HG03354 (cell line): ENCODE measurements around the gene TYW1B.
"Not testable (repeated sequence)": the region's sequence is repeated elsewhere in the genome, so short reads cannot be mapped to it uniquely, and the experiment has no call there.

Experiments used
- ATAC-seq: cut with Tn5 transposase; IDR thresholded peaks from one replicate; pipeline ENCODE4 v1.9.1; 2021; ENCODE audit warnings: mild to moderate bottlenecking; ENCODE audit not compliant: unreplicated experiment, poor library complexity, severe bottlenecking

TYW1B gene

DNA sequence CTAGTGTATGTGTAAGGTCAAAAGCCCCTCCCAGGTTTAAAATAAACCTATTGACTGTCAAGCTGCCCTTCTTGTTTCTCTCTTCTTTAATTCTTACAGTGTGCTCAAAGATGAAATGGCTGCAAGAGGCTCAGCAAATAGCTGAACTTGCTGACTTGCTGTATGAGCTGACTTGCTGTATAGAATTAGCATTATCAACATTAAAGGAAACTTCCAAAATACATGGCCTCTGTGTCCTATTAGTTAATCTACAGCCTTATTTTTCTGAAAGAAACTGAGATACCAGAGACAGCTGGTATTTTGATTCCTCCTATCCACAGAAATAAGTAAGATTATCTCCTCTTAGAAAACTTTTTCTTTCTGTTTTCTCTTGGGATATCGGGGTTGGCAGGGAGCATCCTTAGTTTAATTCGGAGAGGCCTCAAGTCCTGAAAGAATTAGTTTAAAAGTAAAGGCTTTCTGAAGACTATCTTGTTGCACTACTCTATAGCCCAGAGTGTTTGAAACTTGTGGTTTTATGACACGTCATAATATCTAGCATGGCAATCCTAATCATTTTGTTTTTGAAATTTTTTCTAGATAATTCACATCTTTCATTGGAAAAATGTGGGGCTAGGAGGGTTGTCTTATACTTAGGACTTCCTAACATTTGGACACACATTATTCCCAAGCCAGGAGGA is 119.5 kb downstream of the TYW1B start:
- ATAC-seq: not testable (repeated sequence)

DNA sequence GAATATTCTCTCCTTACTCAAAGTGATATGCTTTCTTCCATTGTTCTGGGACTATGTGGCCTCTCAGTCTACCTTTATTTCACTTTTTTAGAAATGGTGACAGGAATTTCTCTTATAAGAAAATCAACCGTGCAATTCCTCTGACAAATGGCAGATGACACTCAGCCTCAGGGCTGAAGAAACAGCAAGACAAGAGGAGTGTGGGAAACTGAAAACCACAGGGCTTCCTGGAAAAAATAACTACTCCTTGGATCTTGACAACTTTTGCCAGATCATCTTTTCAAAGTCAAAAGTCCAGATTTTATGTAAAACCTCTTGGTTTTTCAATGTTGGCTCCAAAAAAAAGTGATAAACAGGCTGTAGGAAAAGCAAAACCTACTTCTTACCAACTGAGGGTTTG is 121.5 kb downstream of the TYW1B start:
- ATAC-seq: no peak

GRCh38 chr7:72705693-72706092 is 122.3 kb downstream of the TYW1B start:
- not testable (repeated sequence) for ATAC-seq

GRCh38 chr7:72704894-72705293 is 123.1 kb downstream of the TYW1B start:
- no peak for ATAC-seq

GRCh38 chr7:72700548-72700947 is 127.5 kb downstream of the TYW1B start:
- ATAC-seq: not testable (repeated sequence)

GRCh38 chr7:72697066-72697465 is 130.9 kb downstream of the TYW1B start:
- ATAC-seq: not testable (repeated sequence)

- ATAC-seq: not testable (repeated sequence)
These were observed 131.4 kb downstream of the TYW1B start for GRCh38 chr7:72696643-72697042.

DNA sequence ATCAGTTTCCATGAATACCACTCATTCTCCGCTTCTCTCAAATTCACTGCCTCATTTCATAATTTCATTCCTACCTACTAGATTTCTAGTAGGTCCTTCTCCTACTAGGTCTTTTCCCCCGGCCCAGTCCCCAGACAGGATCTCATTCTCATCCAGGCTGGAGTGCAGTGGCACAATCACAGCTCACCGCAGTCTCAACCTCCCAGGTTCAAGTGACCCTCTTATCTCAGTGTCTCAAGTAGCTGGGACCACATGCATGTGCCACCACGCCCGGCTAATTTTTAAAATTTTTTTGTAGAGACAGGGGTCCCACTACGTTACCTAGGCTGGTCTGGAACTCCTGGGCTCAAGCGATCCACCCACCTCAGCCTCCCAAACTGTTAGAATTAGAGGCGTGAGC is 132.5 kb downstream of the TYW1B start:
- ATAC-seq: not testable (repeated sequence)

DNA sequence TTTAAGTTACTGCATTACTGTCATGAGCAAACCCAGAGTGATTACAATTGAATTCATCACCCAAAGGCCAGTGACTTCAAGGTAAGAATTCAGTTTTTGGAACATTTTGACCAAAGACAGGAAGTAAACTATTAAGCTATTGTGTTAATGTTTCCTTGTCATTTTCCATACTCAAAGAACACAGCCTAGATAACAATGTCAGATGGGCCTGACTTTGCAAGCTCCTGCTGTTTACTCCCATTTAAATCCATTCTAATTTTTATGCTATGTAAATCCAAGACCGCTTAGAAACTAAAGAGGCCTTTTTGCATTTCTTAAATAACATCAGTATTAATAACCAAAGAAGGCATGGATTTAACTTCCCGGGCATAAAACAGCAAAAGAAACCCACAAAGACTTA is 136.6 kb downstream of the TYW1B start:
- ATAC-seq: not testable (repeated sequence)

- ATAC-seq: not testable (repeated sequence)
These were observed 137.8 kb downstream of the TYW1B start for GRCh38 chr7:72690177-72690576.

- not testable (repeated sequence) for ATAC-seq
These were observed 138.7 kb downstream of the TYW1B start for GRCh38 chr7:72689344-72689743.

GRCh38 chr7:72681211-72681610 is 146.8 kb downstream of the TYW1B start:
- not testable (repeated sequence) for ATAC-seq

DNA sequence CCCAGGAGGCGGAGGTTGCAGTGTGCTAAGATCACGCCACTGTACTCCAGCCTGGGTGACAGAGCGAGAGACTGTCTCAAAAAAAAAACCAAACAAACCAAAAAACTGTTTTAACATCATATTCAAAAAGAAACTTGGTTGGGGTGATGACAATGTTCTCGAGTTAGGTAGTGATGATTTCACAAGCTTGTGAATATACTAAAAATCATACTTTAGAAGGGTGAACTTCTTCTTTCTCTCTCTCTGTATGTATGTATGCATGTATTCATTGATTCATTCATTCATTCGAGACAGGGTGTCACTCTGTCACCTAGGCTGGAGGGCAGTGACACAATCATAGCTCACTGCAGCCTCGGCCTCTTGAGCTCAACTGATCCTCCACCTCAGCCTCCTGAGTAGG is 151.1 kb downstream of the TYW1B start:
- not testable (repeated sequence) for ATAC-seq

DNA sequence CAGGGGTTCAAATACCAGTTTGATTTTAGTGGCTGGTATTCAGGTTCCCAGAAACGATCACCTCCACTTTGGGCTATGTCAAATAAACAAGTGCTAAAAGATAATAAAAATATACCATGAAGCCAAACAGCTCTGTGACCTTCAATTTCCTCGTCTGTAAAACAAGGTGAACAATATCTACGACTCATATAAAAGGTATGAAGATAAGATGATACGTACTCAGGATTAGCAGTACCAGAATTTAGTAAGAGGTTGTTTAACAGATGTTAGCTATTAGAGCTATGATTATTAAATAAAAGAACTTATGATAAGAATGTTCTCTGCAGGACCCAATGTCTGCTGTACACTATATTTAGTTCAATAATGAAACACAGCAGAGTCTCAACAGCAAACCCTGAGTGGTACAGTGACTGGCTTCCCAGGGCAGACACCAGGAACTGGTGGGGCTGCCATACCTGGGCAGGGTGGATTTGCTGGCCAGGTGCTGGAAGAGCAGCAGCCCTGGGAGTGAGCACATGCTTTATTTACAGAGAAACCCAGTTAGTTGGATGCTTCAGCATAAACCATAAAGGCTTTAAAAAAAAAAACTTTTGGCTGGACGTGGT is 151.8 kb downstream of the TYW1B start:
- ATAC-seq: not testable (repeated sequence)

DNA sequence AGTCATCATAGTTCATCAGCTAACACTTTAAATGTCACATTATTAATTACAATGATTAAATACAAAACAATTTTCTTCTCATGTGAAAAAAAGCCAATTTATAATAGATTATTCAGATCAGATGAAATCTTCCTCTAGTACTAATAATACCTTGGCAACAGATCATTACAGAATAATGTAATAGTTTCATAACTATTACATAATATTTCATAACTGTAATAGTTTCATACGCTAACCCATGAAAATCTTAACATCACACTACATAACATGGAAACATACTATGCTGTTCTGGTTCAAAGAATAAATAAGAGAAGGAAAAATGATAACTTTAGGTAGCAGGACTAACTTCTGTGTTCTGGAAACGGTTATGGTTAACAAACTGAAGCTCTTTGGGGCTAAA is 152.3 kb downstream of the TYW1B start:
- ATAC-seq: not testable (repeated sequence)

DNA sequence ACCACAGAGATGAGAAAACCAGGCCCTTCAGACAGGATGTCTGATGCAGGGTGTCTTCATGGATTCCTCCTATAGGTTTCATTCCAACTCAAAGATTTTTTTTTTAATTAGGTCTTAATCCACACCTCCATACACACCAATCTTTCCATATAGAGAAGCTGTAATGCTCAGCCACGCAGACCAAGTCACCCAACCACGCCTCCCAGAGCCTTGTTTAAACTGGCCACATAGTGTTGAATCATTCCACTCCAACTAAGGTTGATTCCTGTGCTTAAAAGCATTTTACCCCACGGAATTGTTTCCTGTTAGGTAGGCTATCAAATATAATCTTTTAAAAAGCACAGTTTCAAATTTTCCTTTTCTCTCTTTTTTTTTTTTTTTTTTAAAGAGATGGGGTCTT is 153.6 kb downstream of the TYW1B start:
- ATAC-seq: no peak

- not testable (repeated sequence) for ATAC-seq
These were observed 157.2 kb downstream of the TYW1B start for GRCh38 chr7:72670850-72671249.

DNA sequence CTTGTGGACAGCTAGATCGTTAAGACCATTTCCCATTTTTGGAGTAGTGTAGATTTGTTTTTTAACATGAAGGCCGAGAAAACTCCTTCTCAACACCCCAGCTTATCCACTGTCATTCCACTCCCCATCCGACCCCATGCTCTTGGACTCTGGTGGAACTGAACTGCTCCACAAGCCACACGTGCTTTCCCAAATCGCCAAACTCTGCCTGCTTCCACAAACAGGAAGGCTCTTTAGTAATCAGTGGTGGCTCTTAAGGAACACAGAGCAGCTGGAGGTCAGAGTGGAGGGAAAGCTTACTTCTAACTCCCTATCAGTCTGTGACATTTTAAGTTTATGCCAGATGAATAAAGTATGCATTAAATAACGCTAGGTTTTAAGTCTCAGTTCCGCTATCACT is 159.6 kb downstream of the TYW1B start:
- not testable (repeated sequence) for ATAC-seq

DNA sequence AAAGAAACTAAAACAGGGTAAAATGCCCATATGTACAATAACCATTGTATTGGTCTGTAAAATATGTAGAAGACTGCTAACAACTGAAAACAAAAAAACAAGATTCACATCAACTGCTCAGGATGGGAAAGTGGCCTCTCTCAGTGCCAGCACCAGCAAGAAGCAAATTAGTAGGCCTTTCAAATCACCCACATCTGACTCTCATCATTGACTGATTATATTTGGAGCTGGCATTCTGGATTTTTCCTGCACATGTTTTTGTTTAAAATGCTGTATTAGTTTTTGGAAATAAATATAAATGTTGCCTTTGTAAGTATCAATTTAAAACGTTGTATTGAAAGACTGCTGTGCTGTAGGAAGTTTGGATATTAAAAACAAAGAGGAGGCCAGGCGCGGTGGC is 161.0 kb downstream of the TYW1B start:
- ATAC-seq: not testable (repeated sequence)

GRCh38 chr7:72648574-72648973 is 179.4 kb downstream of the TYW1B start:
- ATAC-seq: not testable (repeated sequence)

DNA sequence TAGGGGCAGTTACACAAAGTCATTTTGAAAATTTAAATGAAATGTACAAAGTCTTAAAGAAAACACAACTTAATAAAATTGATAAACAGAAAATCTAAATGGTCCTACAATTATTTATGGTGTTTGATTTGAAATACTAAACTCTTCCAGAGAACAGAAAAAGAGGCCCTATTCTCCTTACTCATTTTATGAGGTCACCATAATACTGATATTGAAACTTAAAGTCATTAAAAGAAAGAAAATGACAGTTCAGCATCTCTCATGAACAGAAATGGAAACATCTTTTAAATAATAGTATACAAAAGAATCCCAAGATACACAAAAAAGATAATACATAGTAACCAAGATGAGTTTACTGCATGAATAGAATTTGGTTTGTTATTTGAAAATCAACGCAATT is 184.3 kb downstream of the TYW1B start:
- ATAC-seq: not testable (repeated sequence)
